ENCODE data around the gene TLCD3B.
A peak's percentile ranks its signal among the peaks of the same experiment; 100 is the strongest.

The TLCD3B gene

GRCh38 chr16:29995911-29996765, 34.9 kb downstream of the TLCD3B start, which contains the start of gene INO80E:
INO80E (plus strand) TSS chr16:29996241; CDS start chr16:29996311, 70 bp downstream.
- peak within 1 kb of the TSS; percentile 93 for H3K4me3 ChIP-seq (ENCODE audit: low read depth, low read length)
- TF ChIP-seq, protein P1, sequence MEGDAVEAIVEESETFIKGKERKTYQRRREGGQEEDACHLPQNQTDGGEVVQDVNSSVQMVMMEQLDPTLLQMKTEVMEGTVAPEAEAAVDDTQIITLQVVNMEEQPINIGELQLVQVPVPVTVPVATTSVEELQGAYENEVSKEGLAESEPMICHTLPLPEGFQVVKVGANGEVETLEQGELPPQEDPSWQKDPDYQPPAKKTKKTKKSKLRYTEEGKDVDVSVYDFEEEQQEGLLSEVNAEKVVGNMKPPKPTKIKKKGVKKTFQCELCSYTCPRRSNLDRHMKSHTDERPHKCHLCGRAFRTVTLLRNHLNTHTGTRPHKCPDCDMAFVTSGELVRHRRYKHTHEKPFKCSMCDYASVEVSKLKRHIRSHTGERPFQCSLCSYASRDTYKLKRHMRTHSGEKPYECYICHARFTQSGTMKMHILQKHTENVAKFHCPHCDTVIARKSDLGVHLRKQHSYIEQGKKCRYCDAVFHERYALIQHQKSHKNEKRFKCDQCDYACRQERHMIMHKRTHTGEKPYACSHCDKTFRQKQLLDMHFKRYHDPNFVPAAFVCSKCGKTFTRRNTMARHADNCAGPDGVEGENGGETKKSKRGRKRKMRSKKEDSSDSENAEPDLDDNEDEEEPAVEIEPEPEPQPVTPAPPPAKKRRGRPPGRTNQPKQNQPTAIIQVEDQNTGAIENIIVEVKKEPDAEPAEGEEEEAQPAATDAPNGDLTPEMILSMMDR (IDR thresholded peaks at IDR 0.05; ENCODE audit: low read depth, low read length, missing control alignments): no peak
- in situ Hi-C loops (cut with HindIII; ENCODE audit: low sequenced_read_pairs): no loop called here
- peak; percentile 79 for DNase-seq (ENCODE audit: low read depth)

- peak within 1 kb of the TSS; percentile 93 for H3K4me3 ChIP-seq (ENCODE audit: low read depth, low read length)
- TF ChIP-seq, protein P1 (IDR thresholded peaks at IDR 0.05; ENCODE audit: low read depth, low read length, missing control alignments): no peak
- DNase-seq (ENCODE audit: low read depth): peak; percentile 39
- in situ Hi-C loops (cut with HindIII; ENCODE audit: low sequenced_read_pairs): no loop called here
Observed at GRCh38 chr16:29995324-29995910, 35.7 kb downstream of the TLCD3B start, which contains the start of gene HIRIP3. HIRIP3 (minus strand) TSS chr16:29995617; CDS start chr16:29995605, 12 bp downstream.

- peak overlapping the region; percentile 93 for H3K4me3 ChIP-seq (ENCODE audit: low read depth, low read length)
- DNase-seq (ENCODE audit: low read depth): no peak
- TF ChIP-seq, protein P1 (IDR thresholded peaks at IDR 0.05; ENCODE audit: low read depth, low read length, missing control alignments): no peak
- in situ Hi-C loops (cut with HindIII; ENCODE audit: low sequenced_read_pairs): no loop called here
Observed at GRCh38 chr16:29994600-29995323, 36.3 kb downstream of the TLCD3B start.

GRCh38 chr16:29993903-29994599, 37.0 kb downstream of the TLCD3B start:
- in situ Hi-C loops (cut with HindIII; ENCODE audit: low sequenced_read_pairs): no loop called here
- DNase-seq (ENCODE audit: low read depth): no peak
- H3K4me3 ChIP-seq (ENCODE audit: low read depth, low read length): no peak overlapping the region
- TF ChIP-seq, protein P1 (IDR thresholded peaks at IDR 0.05; ENCODE audit: low read depth, low read length, missing control alignments): no peak

DNA sequence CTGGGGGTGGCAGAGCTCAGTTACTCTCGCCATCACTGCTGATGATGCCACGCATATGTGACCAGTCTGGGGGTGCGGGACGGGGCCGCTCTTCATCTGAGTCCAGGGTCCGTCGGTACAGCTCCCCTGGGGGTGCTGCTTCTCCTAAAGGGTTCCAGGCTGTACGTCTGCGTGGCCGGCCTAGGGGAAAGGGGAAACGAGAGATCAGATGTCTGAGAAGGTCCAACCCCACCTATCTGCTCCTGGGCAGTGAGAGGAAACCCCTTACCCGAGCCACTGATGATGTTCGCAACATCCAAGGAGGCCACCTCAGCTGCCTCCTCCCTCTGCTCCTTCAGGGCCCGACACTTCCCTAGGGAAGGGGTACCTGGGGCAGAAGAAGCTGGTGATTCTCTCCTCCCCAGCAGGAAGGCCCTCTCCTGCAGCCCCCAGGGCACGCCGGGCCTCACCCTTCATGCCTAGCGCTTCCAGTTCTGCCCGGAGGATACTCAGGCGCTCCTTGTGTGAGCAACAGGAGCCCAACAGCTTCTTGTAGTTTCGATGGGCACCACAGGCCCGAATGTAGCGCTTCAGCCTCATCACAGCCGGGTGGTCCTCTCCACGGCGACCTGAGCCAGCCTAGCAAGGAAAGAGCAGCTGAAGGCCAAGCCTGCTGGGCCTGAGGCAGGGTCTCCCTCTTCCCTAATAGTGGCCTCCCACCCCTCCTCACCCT, 37.7 kb downstream of the TLCD3B start:
- H3K4me3 ChIP-seq (ENCODE audit: low read depth, low read length): no peak overlapping the region
- in situ Hi-C loops (cut with HindIII; ENCODE audit: low sequenced_read_pairs): no loop called here
- DNase-seq (ENCODE audit: low read depth): no peak
- TF ChIP-seq, protein P1 (IDR thresholded peaks at IDR 0.05; ENCODE audit: low read depth, low read length, missing control alignments): no peak
